GM21825 (cell line): ENCODE data around the gene GARNL3.

ENCODE experiments used
- ATAC-seq: cut with Tn5 transposase; IDR thresholded peaks from one replicate; pipeline ENCODE4 v1.9.1; 2021; ENCODE audit warnings: mild to moderate bottlenecking, moderate library complexity; ENCODE audit not compliant: unreplicated experiment

GARNL3 gene

GRCh38 chr9:127264462-127265219, at the start of gene GARNL3:
GARNL3 (plus strand) TSS chr9:127264774; CDS start chr9:127264878, 104 bp downstream.
- ATAC-seq = no peak

- no peak for ATAC-seq
These were observed 49.0 kb upstream of the GARNL3 start for GRCh38 chr9:127215268-127216209.

GRCh38 chr9:127216210-127216887, 48.2 kb upstream of the GARNL3 start:
- ATAC-seq = no peak

- no peak for ATAC-seq
These were observed 47.7 kb upstream of the GARNL3 start for GRCh38 chr9:127216888-127217217.

GRCh38 chr9:127218818-127219217, 45.8 kb upstream of the GARNL3 start:
- no peak for ATAC-seq

- no peak for ATAC-seq
These were observed 45.1 kb upstream of the GARNL3 start for GRCh38 chr9:127219520-127219919.

GRCh38 chr9:127221695-127222094, 42.9 kb upstream of the GARNL3 start:
- no peak for ATAC-seq

GRCh38 chr9:127222388-127223095, 42.0 kb upstream of the GARNL3 start:
- no peak for ATAC-seq

GRCh38 chr9:127223266-127223665, 41.3 kb upstream of the GARNL3 start:
- ATAC-seq = no peak

GRCh38 chr9:127223810-127224177, 40.8 kb upstream of the GARNL3 start:
- no peak for ATAC-seq

GRCh38 chr9:127224178-127224882, 40.2 kb upstream of the GARNL3 start:
- ATAC-seq = peak; percentile 51

- ATAC-seq = peak; percentile 44
These were observed 39.5 kb upstream of the GARNL3 start for GRCh38 chr9:127224883-127225739.

GRCh38 chr9:127225801-127226625, 38.6 kb upstream of the GARNL3 start:
- ATAC-seq = no peak

- ATAC-seq = no peak
These were observed 34.7 kb upstream of the GARNL3 start for GRCh38 chr9:127229691-127230417.

GRCh38 chr9:127231666-127232065, 32.9 kb upstream of the GARNL3 start:
- ATAC-seq = no peak

- no peak for ATAC-seq
These were observed 31.6 kb upstream of the GARNL3 start for GRCh38 chr9:127232833-127233549.

- ATAC-seq = no peak
These were observed 31.0 kb upstream of the GARNL3 start for GRCh38 chr9:127233550-127233949.
